C4-2B (cell line): ENCODE measurements around the gene MAPK7.

Source experiments
- ZFX ChIP-seq: fragments of 450-650 bp; IDR thresholded peaks from 2 replicates; pipeline ENCODE4 v1.6.1; 2017
- TF ChIP-seq, protein P1 (sequence below): fragments of 450-650 bp; conservative IDR thresholded peaks from 2 replicates; pipeline ENCODE4 v1.5.1; 2017; ENCODE audit warnings: mild to moderate bottlenecking

DNA sequence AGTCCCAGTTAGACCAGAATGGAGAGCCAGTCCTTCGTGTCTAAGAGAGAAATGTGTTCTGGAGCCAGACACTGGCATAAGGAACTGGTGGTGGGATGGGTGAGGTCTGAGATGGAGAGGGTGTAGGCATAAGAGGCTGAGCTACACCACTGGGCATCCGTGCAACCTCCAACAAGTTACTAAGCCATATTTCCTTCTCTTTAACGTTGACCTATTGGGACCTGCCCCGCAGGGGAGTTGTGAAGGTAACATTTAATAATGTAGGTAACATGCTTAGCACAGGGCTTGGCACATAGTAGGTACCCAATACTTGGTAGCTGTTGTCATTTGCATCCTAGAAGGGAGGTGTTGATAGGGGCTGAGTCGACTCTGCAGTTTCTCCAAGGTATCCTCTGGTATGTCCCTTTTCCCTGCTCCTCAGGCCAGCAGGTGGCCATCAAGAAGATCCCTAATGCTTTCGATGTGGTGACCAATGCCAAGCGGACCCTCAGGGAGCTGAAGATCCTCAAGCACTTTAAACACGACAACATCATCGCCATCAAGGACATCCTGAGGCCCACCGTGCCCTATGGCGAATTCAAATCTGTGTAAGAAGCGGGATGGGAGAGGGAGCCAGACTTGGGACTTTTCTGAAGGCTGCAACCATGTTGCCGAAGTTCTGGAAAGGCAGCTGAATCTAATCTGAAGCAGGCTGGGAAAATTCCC is 1.2 kb downstream of the MAPK7 start:
- TF ChIP-seq, protein P1, sequence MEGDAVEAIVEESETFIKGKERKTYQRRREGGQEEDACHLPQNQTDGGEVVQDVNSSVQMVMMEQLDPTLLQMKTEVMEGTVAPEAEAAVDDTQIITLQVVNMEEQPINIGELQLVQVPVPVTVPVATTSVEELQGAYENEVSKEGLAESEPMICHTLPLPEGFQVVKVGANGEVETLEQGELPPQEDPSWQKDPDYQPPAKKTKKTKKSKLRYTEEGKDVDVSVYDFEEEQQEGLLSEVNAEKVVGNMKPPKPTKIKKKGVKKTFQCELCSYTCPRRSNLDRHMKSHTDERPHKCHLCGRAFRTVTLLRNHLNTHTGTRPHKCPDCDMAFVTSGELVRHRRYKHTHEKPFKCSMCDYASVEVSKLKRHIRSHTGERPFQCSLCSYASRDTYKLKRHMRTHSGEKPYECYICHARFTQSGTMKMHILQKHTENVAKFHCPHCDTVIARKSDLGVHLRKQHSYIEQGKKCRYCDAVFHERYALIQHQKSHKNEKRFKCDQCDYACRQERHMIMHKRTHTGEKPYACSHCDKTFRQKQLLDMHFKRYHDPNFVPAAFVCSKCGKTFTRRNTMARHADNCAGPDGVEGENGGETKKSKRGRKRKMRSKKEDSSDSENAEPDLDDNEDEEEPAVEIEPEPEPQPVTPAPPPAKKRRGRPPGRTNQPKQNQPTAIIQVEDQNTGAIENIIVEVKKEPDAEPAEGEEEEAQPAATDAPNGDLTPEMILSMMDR: no peak
- no peak for TF ChIP-seq ZFX
